Transverse colon (tissue), 3 donors: Measurements from ENCODE around the gene SHC1.
A peak's percentile ranks its signal among the peaks of the same experiment; 100 is the strongest.

ENCODE experiments used
- POLR2A ChIP-seq: fragments of 450-650 bp; IDR thresholded peaks from one replicate; pipeline ENCODE4 v1.6.1; 2016; ENCODE audit warnings: antibody characterized with exemption, mild to moderate bottlenecking, moderate library complexity
- TF ChIP-seq, protein P1 (sequence below), 5 experiments: fragments of 200-600 bp in 3 of 5; fragments of 450-650 bp in 2 of 5; sonication (generic) in 3 of 5; IDR thresholded peaks; 1 replicate in 2 of 5; 2 replicates in 3 of 5; pipeline ENCODE4 v1.5.1; 2016 to 2017; ENCODE audit warnings: antibody characterized with exemption in 5 of 5, inconsistent platforms in 3 of 5, mild to moderate bottlenecking in 2 of 5, moderate library complexity in 1 of 5

DNA sequence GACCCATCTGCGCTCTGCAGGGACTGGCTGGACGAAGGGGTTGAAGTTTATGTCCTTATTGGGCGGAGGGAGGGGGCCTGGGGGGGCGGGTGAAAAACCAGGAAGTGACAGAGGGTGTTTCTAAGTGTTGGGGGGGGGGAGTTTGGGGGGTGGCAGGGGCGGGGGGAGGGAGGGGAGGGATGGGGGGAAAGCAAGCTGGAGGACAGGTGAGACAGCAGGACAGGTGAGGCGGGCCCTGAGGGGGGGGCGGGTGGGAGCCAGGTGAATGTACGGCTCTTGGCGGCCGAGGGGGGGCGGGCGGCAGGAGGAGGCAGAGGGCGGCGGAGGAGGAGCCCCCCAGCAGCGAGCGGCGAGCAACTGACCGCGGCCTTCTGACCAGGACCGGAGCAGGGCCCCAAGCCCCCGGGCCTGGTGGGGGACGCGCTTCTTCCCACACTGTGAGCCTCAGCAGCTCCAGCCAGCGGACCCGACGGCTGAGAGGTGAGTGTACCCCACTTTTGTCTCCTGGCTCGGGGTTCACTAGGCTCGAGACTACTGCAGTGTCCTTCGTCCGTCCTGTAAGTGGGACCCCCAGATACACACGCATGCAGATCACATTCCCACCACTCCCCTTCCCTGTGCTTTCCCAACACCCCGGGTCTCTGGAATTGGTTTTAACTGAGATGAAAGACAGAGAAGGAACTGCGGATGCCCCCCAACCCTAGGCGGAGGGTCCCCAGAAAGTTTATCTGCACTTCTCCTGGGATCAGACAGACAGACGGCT is 32.1 kb upstream of the SHC1 start, which contains the start of gene ZBTB7B:
- TF ChIP-seq, protein P1, sequence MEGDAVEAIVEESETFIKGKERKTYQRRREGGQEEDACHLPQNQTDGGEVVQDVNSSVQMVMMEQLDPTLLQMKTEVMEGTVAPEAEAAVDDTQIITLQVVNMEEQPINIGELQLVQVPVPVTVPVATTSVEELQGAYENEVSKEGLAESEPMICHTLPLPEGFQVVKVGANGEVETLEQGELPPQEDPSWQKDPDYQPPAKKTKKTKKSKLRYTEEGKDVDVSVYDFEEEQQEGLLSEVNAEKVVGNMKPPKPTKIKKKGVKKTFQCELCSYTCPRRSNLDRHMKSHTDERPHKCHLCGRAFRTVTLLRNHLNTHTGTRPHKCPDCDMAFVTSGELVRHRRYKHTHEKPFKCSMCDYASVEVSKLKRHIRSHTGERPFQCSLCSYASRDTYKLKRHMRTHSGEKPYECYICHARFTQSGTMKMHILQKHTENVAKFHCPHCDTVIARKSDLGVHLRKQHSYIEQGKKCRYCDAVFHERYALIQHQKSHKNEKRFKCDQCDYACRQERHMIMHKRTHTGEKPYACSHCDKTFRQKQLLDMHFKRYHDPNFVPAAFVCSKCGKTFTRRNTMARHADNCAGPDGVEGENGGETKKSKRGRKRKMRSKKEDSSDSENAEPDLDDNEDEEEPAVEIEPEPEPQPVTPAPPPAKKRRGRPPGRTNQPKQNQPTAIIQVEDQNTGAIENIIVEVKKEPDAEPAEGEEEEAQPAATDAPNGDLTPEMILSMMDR (IDR thresholded peaks at IDR 0.05), result peak in 1 of 5 experiments; percentile 9
- peak; percentile 57 for TF ChIP-seq POLR2A
